ENCODE data around the gene APBB1IP. TPM values are rescaled to one million over a fixed set of nuclear protein-coding genes. Genes with fewer than 3 reads are reported as not detected.
A peak's percentile ranks its signal among the peaks of the same experiment; 100 is the strongest.

APBB1IP gene
- total and polyA plus RNA-seq, 2 donors (not counting 1 experiment from before 2014, with no cell fraction given), result 60.1 to 97.0 TPM

- Histone ChIP-seq H3K4me1 (ENCODE audit: control insufficient read depth in 2 of 2, insufficient read depth in 2 of 2, low read length in 2 of 2) (peaks cover 63 to 64% of the 10 kb centered on the region in 2 donors), H3K27ac (ENCODE audit: low read length in 2 of 2) (peak overlapping the region; percentile 62 to 83), H2AFZ (ENCODE audit: insufficient read depth, low read depth, low read length, poor library complexity, severe bottlenecking) (no peak overlapping the region), H3K27me3 (replicated peaks in 1 of 4; ENCODE audit: control extremely low read depth in 1 of 4, control insufficient read depth in 3 of 4, insufficient read depth in 4 of 4, low read length in 3 of 4) (no peaks in the 10 kb centered on the region), H4K20me1 (ENCODE audit: control insufficient read depth, insufficient read depth, low read length, poor library complexity, severe bottlenecking) (no peaks in the 10 kb centered on the region), H3K36me3 (replicated peaks in 1 of 2; ENCODE audit: control extremely low read depth in 1 of 2, control insufficient read depth in 1 of 2, extremely low read depth in 1 of 2, insufficient read depth in 2 of 2, low read length in 1 of 2) (peaks cover 12 to 30% of the 10 kb centered on the region in 2 experiments), H3K9me3 (ENCODE audit: control extremely low read depth in 1 of 3, control insufficient read depth in 2 of 3, insufficient read depth in 1 of 3, low read length in 2 of 3) (peaks cover 0 to 4% (median 0%) of the 10 kb centered on the region in 3 donors), H3K4me3 (ENCODE audit: control extremely low read depth in 1 of 5, extremely low read depth in 1 of 5, insufficient read depth in 1 of 5, low read depth in 2 of 5, low read length in 4 of 5) (peak overlapping the region in 1 of 5 experiments; percentile 21), H3K9ac (ENCODE audit: low read length) (no peak overlapping the region), H3K4me2 (replicated peaks; ENCODE audit: low read depth, low read length, poor library complexity, severe bottlenecking) (no peak overlapping the region), H3K79me2 (ENCODE audit: control insufficient read depth, insufficient read depth, low read length) (peaks cover 88% of the 10 kb centered on the region)
- intact Hi-C loops (cut with micrococcal nuclease), result loop anchor here (10.0 kb wide), 1 partner anchor 419 kb away; the partner anchor contains the start of gene ABI1
- no peak for ATAC-seq (ENCODE audit: low read depth)
- Mint-ChIP-seq H3K27me3 (no peaks in the 10 kb centered on the region), H3K27ac (peak overlapping the region; percentile 88), H3K4me1 (peaks cover 80% of the 10 kb centered on the region), H3K9me3 (ENCODE audit: insufficient read depth) (no peaks in the 10 kb centered on the region), H3K4me3 (peak overlapping the region; percentile 14)
- 86% methylated on average over 3 of the region's 8 CpGs for WGBS (ENCODE audit: insufficient coverage)
- ChIA-PET POLR2A (interaction anchor here (0.9 to 1.7 kb wide), 2 partner anchors 10 to 22 kb away, joined by 3 read pairs; no protein-coding TSS in a partner anchor), CTCF (no interaction called here)
- TF ChIP-seq EZH2 (IDR thresholded peaks at IDR 0.05; ENCODE audit: borderline replicate concordance, insufficient read depth, low read depth, low read length, poor library complexity, severe bottlenecking), result no peak
- DNase-seq, result no peak
Observed at GRCh38 chr10:26445411-26446031, 7.4 kb downstream of the APBB1IP start.

- Histone ChIP-seq H3K4me3 (ENCODE audit: control extremely low read depth in 1 of 5, extremely low read depth in 1 of 5, insufficient read depth in 1 of 5, low read depth in 2 of 5, low read length in 4 of 5) (no peak overlapping the region), H3K9ac (ENCODE audit: low read length) (no peak overlapping the region), H2AFZ (ENCODE audit: insufficient read depth, low read depth, low read length, poor library complexity, severe bottlenecking) (peak overlapping the region; percentile 2), H3K4me1 (ENCODE audit: control insufficient read depth in 2 of 2, insufficient read depth in 2 of 2, low read length in 2 of 2) (peaks cover 64 to 69% of the 10 kb centered on the region in 2 donors), H3K4me2 (replicated peaks; ENCODE audit: low read depth, low read length, poor library complexity, severe bottlenecking) (peak overlapping the region; percentile 16), H3K36me3 (replicated peaks in 1 of 2; ENCODE audit: control extremely low read depth in 1 of 2, control insufficient read depth in 1 of 2, extremely low read depth in 1 of 2, insufficient read depth in 2 of 2, low read length in 1 of 2) (peaks cover 12 to 30% of the 10 kb centered on the region in 2 experiments), H4K20me1 (ENCODE audit: control insufficient read depth, insufficient read depth, low read length, poor library complexity, severe bottlenecking) (no peaks in the 10 kb centered on the region), H3K27ac (ENCODE audit: low read length in 2 of 2) (peak overlapping the region; percentile 62 to 83), H3K79me2 (ENCODE audit: control insufficient read depth, insufficient read depth, low read length) (peaks cover 88% of the 10 kb centered on the region), H3K9me3 (ENCODE audit: control extremely low read depth in 1 of 3, control insufficient read depth in 2 of 3, insufficient read depth in 1 of 3, low read length in 2 of 3) (peaks cover 0 to 4% (median 0%) of the 10 kb centered on the region in 3 donors), H3K27me3 (replicated peaks in 1 of 4; ENCODE audit: control extremely low read depth in 1 of 4, control insufficient read depth in 3 of 4, insufficient read depth in 4 of 4, low read length in 3 of 4) (no peaks in the 10 kb centered on the region)
- peak overlapping the region; percentile 33 for H3K4me3 Mint-ChIP-seq
- DNase-seq, result no peak
- peaks cover 81% of the 10 kb centered on the region for H3K4me1 Mint-ChIP-seq
- no peaks in the 10 kb centered on the region for H3K9me3 Mint-ChIP-seq (ENCODE audit: insufficient read depth)
- WGBS (ENCODE audit: insufficient coverage), result 100% methylated on average over 2 of the region's 5 CpGs
- POLR2A ChIA-PET, result interaction anchor here (0.7 to 1.7 kb wide), 4 partner anchors 9 to 34 kb away, joined by 3 to 7 read pairs (median 4); no protein-coding TSS in a partner anchor
- ATAC-seq (ENCODE audit: low read depth), result no peak
- H3K27me3 Mint-ChIP-seq, result no peaks in the 10 kb centered on the region
- TF ChIP-seq EZH2 (IDR thresholded peaks at IDR 0.05; ENCODE audit: borderline replicate concordance, insufficient read depth, low read depth, low read length, poor library complexity, severe bottlenecking) (no peak), CTCF (IDR thresholded peaks at IDR 0.05) (no peak)
- intact Hi-C loops (cut with micrococcal nuclease), result loop anchor here (10.0 kb wide), 1 partner anchor 419 kb away; the partner anchor contains the start of gene ABI1
- CTCF ChIA-PET, result interaction anchor here (1.1 kb wide), 1 partner anchor 21 kb away, joined by 3 read pairs; no protein-coding TSS in a partner anchor
- H3K27ac Mint-ChIP-seq, result peak overlapping the region; percentile 88
Observed at GRCh38 chr10:26446258-26446657, 8.1 kb downstream of the APBB1IP start.

All from B cell (primary cell).